Hepatocyte (in vitro differentiated cells): ENCODE data around the gene ZMIZ1. TPM values are rescaled to one million over a fixed set of nuclear protein-coding genes. Genes with fewer than 3 reads are reported as not detected.

ENCODE experiments used
- DNase-seq: peaks from one replicate; pipeline ENCODE4 v3.0.0-alpha.2; 2016; ENCODE audit warnings: low spot score
- H2AFZ ChIP-seq: fragments of 200-600 bp; sonication (generic); 2 replicates; pipeline ENCODE4 v1.6.0; 2016; ENCODE audit warnings: antibody characterized with exemption, mild to moderate bottlenecking
- H3K27ac ChIP-seq: fragments of 200-600 bp; sonication (generic); 2 replicates; pipeline ENCODE4 v1.5.1; 2016; ENCODE audit warnings: mild to moderate bottlenecking
- H3K27me3 ChIP-seq: fragments of 200-600 bp; sonication (generic); 2 replicates; pipeline ENCODE4 v1.6.1; 2016
- H3K36me3 ChIP-seq: fragments of 200-600 bp; sonication (generic); replicated peaks from 2 replicates; pipeline ENCODE4 v1.5.1; 2016; ENCODE audit warnings: low read depth; ENCODE audit not compliant: insufficient read depth
- H3K4me1 ChIP-seq: fragments of 200-600 bp; sonication (generic); 2 replicates; pipeline ENCODE4 v1.5.1; 2016; ENCODE audit warnings: mild to moderate bottlenecking, moderate library complexity; ENCODE audit not compliant: insufficient read depth
- H3K4me2 ChIP-seq: fragments of 200-600 bp; sonication (generic); 2 replicates; pipeline ENCODE4 v1.6.0; 2016
- H3K4me3 ChIP-seq: fragments of 200-600 bp; sonication (generic); 2 replicates; pipeline ENCODE4 v1.5.1; 2016; ENCODE audit warnings: mild to moderate bottlenecking
- H3K79me2 ChIP-seq: fragments of 200-600 bp; sonication (generic); 2 replicates; pipeline ENCODE4 v1.6.0; 2017; ENCODE audit warnings: mild to moderate bottlenecking
- H3K9me2 ChIP-seq: fragments of 200-600 bp; sonication (generic); replicated peaks from 2 replicates; pipeline ENCODE4 v1.6.0; 2017; ENCODE audit warnings: mild to moderate bottlenecking; ENCODE audit not compliant: insufficient read depth
- H3K9me3 ChIP-seq: fragments of 200-600 bp; sonication (generic); 2 replicates; pipeline ENCODE4 v1.5.1; 2016; ENCODE audit warnings: low read depth, mild to moderate bottlenecking
- H4K20me1 ChIP-seq: fragments of 200-600 bp; sonication (generic); 2 replicates; pipeline ENCODE4 v1.6.0; 2016; ENCODE audit warnings: mild to moderate bottlenecking; ENCODE audit not compliant: insufficient read depth, poor library complexity, severe bottlenecking
- CTCF ChIP-seq: fragments of 200-600 bp; sonication (generic); IDR thresholded peaks from 2 replicates; pipeline ENCODE4 v1.5.1; 2016; ENCODE audit warnings: antibody characterized with exemption, mild to moderate bottlenecking; ENCODE audit not compliant: poor library complexity
- EZH2 ChIP-seq: fragments of 200-600 bp; sonication (generic); IDR thresholded peaks from 2 replicates; pipeline ENCODE4 v1.6.1; 2016; ENCODE audit warnings: antibody characterized with exemption, mild to moderate bottlenecking, borderline replicate concordance
- EZH2phosphoT487 ChIP-seq: fragments of 200-600 bp; sonication (generic); IDR thresholded peaks from one replicate; pipeline ENCODE4 v1.6.1; 2018; ENCODE audit warnings: antibody characterized with exemption, mild to moderate bottlenecking, low read depth, moderate library complexity; ENCODE audit not compliant: unreplicated experiment, severe bottlenecking
- WGBS: methylation state at CpG from one replicate; pipeline ENCODE4 v1.1.6; 2016; ENCODE audit warnings: low lambda C conversion rate; ENCODE audit errors: missing lambda C conversion rate; 5-methylcytosine and 5-hydroxymethylcytosine counted together
- polyA plus RNA-seq: library from polyadenylated mRNA; unstranded; fragments of >200 nt; fragmentation: Nextera tagmentation; extraction: Ambion mirVana; gene quantifications from 2 replicates; pipeline ENCODE4 v1.2.1, GENCODE V29; 2016
- total RNA-seq: library from RNA; depleted of rRNA; stranded (reverse); fragments of >200 nt; gene quantifications from 2 replicates; pipeline ENCODE4 v1.2.3, GENCODE V29; 2014

ZMIZ1 gene
- total and polyA plus RNA-seq, 2 experiments from 2014 or later, result 30.9 to 32.4 TPM

- Histone ChIP-seq H3K4me1 (peaks cover 15% of the 10 kb centered on the region), H3K4me2 (peak overlapping the region; percentile 59), H2AFZ (no peak overlapping the region), H4K20me1 (peaks cover 21% of the 10 kb centered on the region), H3K4me3 (no peak overlapping the region), H3K36me3 (no peaks in the 10 kb centered on the region), H3K79me2 (peaks cover 10% of the 10 kb centered on the region), H3K27ac (peak overlapping the region; percentile 59), H3K9me2 (no peaks in the 10 kb centered on the region), H3K27me3 (no peaks in the 10 kb centered on the region), H3K9me3 (no peaks in the 10 kb centered on the region)
- TF ChIP-seq CTCF (no peak), EZH2 (no peak), EZH2phosphoT487 (no peak)
- peak; percentile 70 for DNase-seq
- 59% methylated on average over 16 of the region's 16 CpGs for WGBS
Observed at GRCh38 chr10:79230328-79230830, 161.6 kb downstream of the ZMIZ1 start.

GRCh38 chr10:79230850-79231249 lies 162.1 kb downstream of the ZMIZ1 start:
- Histone ChIP-seq H3K4me2 (no peak overlapping the region), H3K4me1 (peaks cover 15% of the 10 kb centered on the region), H3K36me3 (no peaks in the 10 kb centered on the region), H2AFZ (no peak overlapping the region), H3K4me3 (no peak overlapping the region), H3K79me2 (peaks cover 10% of the 10 kb centered on the region), H3K9me2 (no peaks in the 10 kb centered on the region), H3K9me3 (no peaks in the 10 kb centered on the region), H3K27ac (peak overlapping the region; percentile 59), H4K20me1 (peaks cover 21% of the 10 kb centered on the region), H3K27me3 (no peaks in the 10 kb centered on the region)
- DNase-seq, result no peak
- WGBS, result 99% methylated on average over 4 of the region's 4 CpGs
- TF ChIP-seq EZH2 (no peak), CTCF (no peak), EZH2phosphoT487 (no peak)

GRCh38 chr10:79231908-79232307 lies 163.1 kb downstream of the ZMIZ1 start:
- Histone ChIP-seq H3K4me3 (no peak overlapping the region), H2AFZ (no peak overlapping the region), H3K79me2 (peaks cover 9% of the 10 kb centered on the region), H3K36me3 (no peaks in the 10 kb centered on the region), H3K9me2 (no peaks in the 10 kb centered on the region), H3K9me3 (no peaks in the 10 kb centered on the region), H3K4me2 (no peak overlapping the region), H3K4me1 (peaks cover 13% of the 10 kb centered on the region), H3K27me3 (no peaks in the 10 kb centered on the region), H4K20me1 (peaks cover 28% of the 10 kb centered on the region), H3K27ac (no peak overlapping the region)
- no peak for DNase-seq
- no peak for TF ChIP-seq EZH2
- TF ChIP-seq EZH2phosphoT487, result no peak
- no peak for TF ChIP-seq CTCF
- WGBS, result 83% methylated on average over 3 of the region's 3 CpGs
